K562 (cell line): ENCODE measurements around the gene RBM45. TPM values are rescaled to one million over a fixed set of nuclear protein-coding genes. Genes with fewer than 3 reads are reported as not detected.

ENCODE experiments used
- ATF7 ChIP-seq: fragments of 450-650 bp; IDR thresholded peaks from 2 replicates; pipeline ENCODE4 v1.7.1; 2014; ENCODE audit warnings: mild to moderate bottlenecking, moderate library complexity
- GATA2 ChIP-seq: sonication (generic); formaldehyde crosslinking; IDR thresholded peaks from 2 replicates; pipeline ENCODE4 v1.4.0; 2020; ENCODE audit warnings: mild to moderate bottlenecking, missing genetic modification reagents
- HINFP ChIP-seq: fragments of 450-650 bp; conservative IDR thresholded peaks from 2 replicates; pipeline ENCODE4 v1.6.1; 2016; ENCODE audit warnings: missing genetic modification characterization, low read depth, mild to moderate bottlenecking, control low read depth, missing compliant biosample characterization
- THAP12 ChIP-seq: fragments of 250-450 bp; sonication (Bioruptor Pico); IDR thresholded peaks from 2 replicates; pipeline ENCODE4 v1.9.0; 2021; ENCODE audit warnings: mild to moderate bottlenecking, inconsistent platforms
- THRA ChIP-seq: fragments of 450-650 bp; IDR thresholded peaks from 2 replicates; pipeline ENCODE4 v1.6.1; 2017; ENCODE audit warnings: mild to moderate bottlenecking, moderate library complexity
- ZC3H4 ChIP-seq: sonication (generic); formaldehyde crosslinking; IDR thresholded peaks from 2 replicates; pipeline ENCODE4 v1.9.0; 2021; ENCODE audit warnings: missing genetic modification reagents, borderline replicate concordance
- polyA plus RNA-seq, 8 experiments: library from polyadenylated mRNA; depleted of rRNA in 4 of 8; stranded (reverse) in 5 of 8; unstranded in 3 of 8; fragments of >200 nt; fragmentation: Nextera tagmentation in 2 of 8; fragmentation: Illumina TruSeq in 1 of 8; extraction: Ambion mirVana in 2 of 8; extraction: Trizol in 1 of 8; gene quantifications; 2 replicates each; pipeline versions ENCODE4 v1.2.1 to v1.2.3, GENCODE V29; 2011 to 2014; ENCODE audit warnings: inconsistent platforms in 1 of 8, missing spikeins in 1 of 8
- total RNA-seq, 7 experiments: library from RNA; depleted of rRNA in 6 of 7; stranded (reverse); fragments of >200 nt in 6 of 7; fragmentation: Illumina TruSeq in 2 of 7; extraction: Trizol in 2 of 7; gene quantifications; 2 replicates each; pipeline versions ENCODE4 v1.2.1 to v1.2.3, GENCODE V29; 2011 to 2021; ENCODE audit warnings: low replicate concordance in 1 of 7

RBM45 gene
- total and polyA plus RNA-seq, 9 of the 15 experiments (the other 6 are each of a cell fraction or from before 2014, with no cell fraction given) = 6.7 to 22.0 (median 15.0) TPM

- no peak for TF ChIP-seq THRA
- no peak for TF ChIP-seq GATA2 (CRISPR knock-in tag)
- TF ChIP-seq HINFP (tag) = no peak
- TF ChIP-seq THAP12 = no peak
- TF ChIP-seq ATF7 = no peak
- no peak for TF ChIP-seq ZC3H4
These were observed 39.8 kb downstream of the RBM45 start (continued) for GRCh38 chr2:178152033-178152432.
